Measurements from ENCODE around the gene GABARAPL1. TPM values are rescaled to one million over a fixed set of nuclear protein-coding genes. Genes with fewer than 3 reads are reported as not detected.
A peak's percentile ranks its signal among the peaks of the same experiment; 100 is the strongest.

GABARAPL1 gene
- total and polyA plus RNA-seq, 4 donors: 44.0 to 88.5 (median 75.0) TPM

GRCh38 chr12:10171973-10172728 lies 40.5 kb upstream of the GABARAPL1 start, which contains the start of gene OLR1:
Gene OLR1, minus strand, starts transcription at chr12:10172132. Its CDS starts 55 bp downstream, at chr12:10172077.
- Histone ChIP-seq H3K9ac (ENCODE audit: insufficient read depth in 1 of 2, low read length in 2 of 2) (no peak within 1 kb of the TSS), H3K27ac (ENCODE audit: low read depth in 1 of 2, low read length in 1 of 2) (no peak within 1 kb of the TSS), H3K4me1 (ENCODE audit: control insufficient read depth in 5 of 5, insufficient read depth in 5 of 5, low read length in 5 of 5) (peaks cover 0 to 4% (median 0%) of the 10 kb centered on the region in 5 donors), H3K9me3 (ENCODE audit: control insufficient read depth in 4 of 4, insufficient read depth in 3 of 4, low read length in 3 of 4) (no peaks in the 10 kb centered on the region), H3K36me3 (ENCODE audit: control insufficient read depth in 4 of 4, insufficient read depth in 4 of 4, low read length in 4 of 4) (no peaks in the 10 kb centered on the region), H3K4me3 (no peak within 1 kb of the TSS), H3K27me3 (ENCODE audit: control insufficient read depth in 3 of 3, insufficient read depth in 3 of 3, low read length in 2 of 3) (no peaks in the 10 kb centered on the region)
- no peak for TF ChIP-seq CTCF (IDR thresholded peaks at IDR 0.05; ENCODE audit: control extremely low read depth, extremely low read depth)
- DNase-seq (no peak), ATAC-seq (ENCODE audit: insufficient read depth, low FRiP score) (no peak)
- WGBS, 2 donors: 49 to 71% methylated on average over 7 of the region's 7 CpGs

GRCh38 chr12:10174986-10175614 lies 37.6 kb upstream of the GABARAPL1 start:
- 77 to 84% methylated on average over 2 of the region's 2 CpGs for WGBS, 2 donors
- Histone ChIP-seq H3K9me3 (ENCODE audit: control insufficient read depth in 4 of 4, insufficient read depth in 3 of 4, low read length in 3 of 4) (no peaks in the 10 kb centered on the region), H3K36me3 (ENCODE audit: control insufficient read depth in 4 of 4, insufficient read depth in 4 of 4, low read length in 4 of 4) (no peaks in the 10 kb centered on the region), H3K4me3 (no peak overlapping the region), H3K27me3 (ENCODE audit: control insufficient read depth in 3 of 3, insufficient read depth in 3 of 3, low read length in 2 of 3) (peaks cover 0 to 7% (median 0%) of the 10 kb centered on the region in 3 donors), H3K4me1 (ENCODE audit: control insufficient read depth in 5 of 5, insufficient read depth in 5 of 5, low read length in 5 of 5) (peaks cover 0 to 4% (median 0%) of the 10 kb centered on the region in 5 donors), H3K27ac (ENCODE audit: low read depth in 1 of 2, low read length in 1 of 2) (no peak overlapping the region), H3K9ac (ENCODE audit: insufficient read depth in 1 of 2, low read length in 2 of 2) (no peak overlapping the region)
- TF ChIP-seq CTCF (IDR thresholded peaks at IDR 0.05; ENCODE audit: control extremely low read depth, extremely low read depth): no peak
- no peak for DNase-seq
- no peak for ATAC-seq (ENCODE audit: insufficient read depth, low FRiP score)

GRCh38 chr12:10175846-10176636 lies 36.6 kb upstream of the GABARAPL1 start:
- 83 to 91% methylated on average over 5 of the region's 5 CpGs for WGBS, 2 donors
- Histone ChIP-seq H3K36me3 (ENCODE audit: control insufficient read depth in 4 of 4, insufficient read depth in 4 of 4, low read length in 4 of 4) (no peaks in the 10 kb centered on the region), H3K4me3 (no peak overlapping the region), H3K9ac (ENCODE audit: insufficient read depth in 1 of 2, low read length in 2 of 2) (no peak overlapping the region), H3K27me3 (ENCODE audit: control insufficient read depth in 3 of 3, insufficient read depth in 3 of 3, low read length in 2 of 3) (peaks cover 0 to 7% (median 0%) of the 10 kb centered on the region in 3 donors), H3K9me3 (ENCODE audit: control insufficient read depth in 4 of 4, insufficient read depth in 3 of 4, low read length in 3 of 4) (no peaks in the 10 kb centered on the region), H3K4me1 (ENCODE audit: control insufficient read depth in 5 of 5, insufficient read depth in 5 of 5, low read length in 5 of 5) (peaks cover 0 to 4% (median 0%) of the 10 kb centered on the region in 5 donors), H3K27ac (ENCODE audit: low read depth in 1 of 2, low read length in 1 of 2) (no peak overlapping the region)
- ATAC-seq (ENCODE audit: insufficient read depth, low FRiP score): no peak
- peak in 2 of 3 donors; percentile 24 to 45 for DNase-seq
- no peak for TF ChIP-seq CTCF (IDR thresholded peaks at IDR 0.05; ENCODE audit: control extremely low read depth, extremely low read depth)
